Suprapubic skin (tissue), 4 donors: ENCODE data around the gene ARHGAP10. TPM values are rescaled to one million over a fixed set of nuclear protein-coding genes. Genes with fewer than 3 reads are reported as not detected.

Source experiments
- DNase-seq, 2 donors: peaks; one replicate each; pipeline ENCODE4 v3.0.0-alpha.2; 2019; ENCODE audit warnings: low spot score in 2 of 2
- H3K27ac ChIP-seq: fragments of 200-600 bp; sonication (generic); one replicate; pipeline ENCODE4 v1.5.1; 2019
- H3K27me3 ChIP-seq: fragments of 200-600 bp; sonication (generic); one replicate; pipeline ENCODE4 v1.5.1; 2019
- H3K36me3 ChIP-seq: fragments of 200-600 bp; sonication (generic); one replicate; pipeline ENCODE4 v1.5.1; 2019
- H3K4me1 ChIP-seq: fragments of 200-600 bp; sonication (generic); one replicate; pipeline ENCODE4 v1.5.1; 2019
- H3K4me3 ChIP-seq: fragments of 200-600 bp; sonication (generic); one replicate; pipeline ENCODE4 v1.5.1; 2019; ENCODE audit warnings: mild to moderate bottlenecking
- H3K9me3 ChIP-seq: fragments of 200-600 bp; sonication (generic); one replicate; pipeline ENCODE4 v1.5.1; 2019
- EP300 ChIP-seq: sonication (generic); formaldehyde crosslinking; IDR thresholded peaks from one replicate; pipeline ENCODE4 v1.6.1; 2017; ENCODE audit warnings: antibody characterized with exemption
- POLR2A ChIP-seq, 2 donors: fragments of 450-650 bp; IDR thresholded peaks; one replicate each; pipeline ENCODE4 v1.6.1; 2017; ENCODE audit warnings: antibody characterized with exemption in 2 of 2, mild to moderate bottlenecking in 2 of 2, moderate library complexity in 2 of 2
- POLR2AphosphoS5 ChIP-seq, 3 donors: sonication (generic); formaldehyde crosslinking; IDR thresholded peaks; one replicate each; pipeline ENCODE4 v1.6.1; 2017; ENCODE audit warnings: antibody characterized with exemption in 3 of 3
- WGBS: methylation state at CpG from one replicate; pipeline ENCODE4 v1.1.5; 2018; 5-methylcytosine and 5-hydroxymethylcytosine counted together
- total RNA-seq, 4 donors: library from RNA; depleted of rRNA; stranded (reverse); fragments of >200 nt; gene quantifications; one replicate each; pipeline ENCODE4 v1.1.0, GENCODE V29; 2016
- TF ChIP-seq, protein P1 (sequence below), 2 donors: fragments of 200-600 bp in 1 of 2; fragments of 450-650 bp in 1 of 2; sonication (generic) in 1 of 2; IDR thresholded peaks; one replicate each; pipeline ENCODE4 v1.5.1; 2016 to 2019; ENCODE audit warnings: antibody characterized with exemption in 2 of 2, mild to moderate bottlenecking in 1 of 2, moderate library complexity in 1 of 2

ARHGAP10 gene
- total RNA-seq, 4 donors from 2014 or later, result 32.5 to 59.0 (median 36.8) TPM

DNA sequence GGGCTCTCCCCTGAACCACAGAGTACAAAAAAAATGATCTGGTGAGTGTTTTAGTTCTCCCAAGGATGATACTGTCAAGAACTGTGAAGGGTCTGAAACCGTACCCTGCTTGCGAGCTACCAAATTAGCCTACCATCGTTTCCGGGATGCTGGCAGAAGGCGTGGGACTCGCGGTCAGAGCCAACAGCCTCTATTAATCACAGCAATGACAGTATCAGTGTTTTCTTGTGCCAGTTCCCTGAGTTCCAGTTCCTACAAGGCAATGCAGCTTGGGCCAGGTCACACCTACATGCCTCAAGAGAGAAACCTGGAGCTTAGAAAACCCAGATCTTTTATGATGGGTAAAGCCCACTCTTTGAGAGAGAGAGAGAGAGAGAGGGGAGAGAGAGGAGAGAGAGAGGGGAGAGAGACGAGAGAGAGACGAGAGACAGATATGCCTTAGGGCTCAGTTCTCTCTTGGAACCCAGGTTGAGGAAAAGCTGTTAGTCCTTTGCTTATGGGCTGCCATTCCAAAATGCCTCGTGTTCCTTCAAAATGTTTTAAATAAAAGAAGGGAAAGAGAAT lies 327.8 kb downstream of the ARHGAP10 start:
- WGBS, result 54% methylated on average over 10 of the region's 10 CpGs
- H3K27ac ChIP-seq, result no peak overlapping the region

DNA sequence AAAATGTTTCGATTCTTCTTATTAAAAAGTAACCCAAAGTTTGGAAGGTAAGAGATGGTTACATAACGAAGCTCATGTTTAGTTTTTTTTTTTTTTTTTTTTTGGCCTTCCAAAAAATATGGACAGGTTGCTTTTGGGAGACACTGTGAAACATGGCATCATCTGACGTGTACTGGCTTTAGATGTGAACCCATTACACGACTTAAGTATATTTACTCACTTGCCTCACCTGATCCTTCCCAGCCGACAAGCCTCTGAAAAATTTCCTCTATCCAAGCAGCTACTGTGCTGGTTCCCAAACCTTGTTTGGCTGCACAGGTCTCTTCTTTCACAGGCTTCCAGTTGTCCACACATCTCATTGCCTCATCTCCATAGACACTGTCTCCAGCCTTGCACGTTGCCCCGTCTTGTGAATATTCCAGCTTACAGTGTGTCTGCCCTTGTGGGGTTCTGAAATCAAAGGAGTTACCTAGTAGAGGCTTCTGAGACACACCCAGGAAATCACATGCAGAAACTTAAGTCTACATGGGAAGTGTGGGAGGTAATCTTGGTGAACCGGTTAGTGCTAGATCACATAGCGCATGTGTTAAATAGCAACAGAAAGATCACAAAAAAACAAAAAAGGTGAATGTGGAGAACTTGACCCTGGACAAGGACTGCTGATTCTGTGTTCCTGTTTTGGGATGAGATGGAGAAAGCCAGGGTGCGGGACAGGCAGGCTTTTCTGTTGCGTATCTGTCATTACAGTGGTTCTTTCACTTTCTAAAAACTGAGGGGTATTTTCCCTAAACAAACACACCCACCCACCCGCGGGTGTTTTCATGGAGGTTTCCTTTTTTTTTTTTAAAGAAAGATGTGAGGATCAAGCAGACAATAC lies 328.6 kb downstream of the ARHGAP10 start:
- H3K27me3 ChIP-seq, result no peaks in the 10 kb centered on the region
- H3K4me3 ChIP-seq, result no peak overlapping the region
- peaks cover 35% of the 10 kb centered on the region for H3K4me1 ChIP-seq
- no peak for DNase-seq
- 61% methylated on average over 13 of the region's 13 CpGs for WGBS
- H3K9me3 ChIP-seq, result no peaks in the 10 kb centered on the region
- TF ChIP-seq, protein P1, sequence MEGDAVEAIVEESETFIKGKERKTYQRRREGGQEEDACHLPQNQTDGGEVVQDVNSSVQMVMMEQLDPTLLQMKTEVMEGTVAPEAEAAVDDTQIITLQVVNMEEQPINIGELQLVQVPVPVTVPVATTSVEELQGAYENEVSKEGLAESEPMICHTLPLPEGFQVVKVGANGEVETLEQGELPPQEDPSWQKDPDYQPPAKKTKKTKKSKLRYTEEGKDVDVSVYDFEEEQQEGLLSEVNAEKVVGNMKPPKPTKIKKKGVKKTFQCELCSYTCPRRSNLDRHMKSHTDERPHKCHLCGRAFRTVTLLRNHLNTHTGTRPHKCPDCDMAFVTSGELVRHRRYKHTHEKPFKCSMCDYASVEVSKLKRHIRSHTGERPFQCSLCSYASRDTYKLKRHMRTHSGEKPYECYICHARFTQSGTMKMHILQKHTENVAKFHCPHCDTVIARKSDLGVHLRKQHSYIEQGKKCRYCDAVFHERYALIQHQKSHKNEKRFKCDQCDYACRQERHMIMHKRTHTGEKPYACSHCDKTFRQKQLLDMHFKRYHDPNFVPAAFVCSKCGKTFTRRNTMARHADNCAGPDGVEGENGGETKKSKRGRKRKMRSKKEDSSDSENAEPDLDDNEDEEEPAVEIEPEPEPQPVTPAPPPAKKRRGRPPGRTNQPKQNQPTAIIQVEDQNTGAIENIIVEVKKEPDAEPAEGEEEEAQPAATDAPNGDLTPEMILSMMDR (IDR thresholded peaks at IDR 0.05), result no peak
- TF ChIP-seq EP300 (no peak), POLR2AphosphoS5 (IDR thresholded peaks at IDR 0.05) (no peak), POLR2A (IDR thresholded peaks at IDR 0.05) (no peak)
- peaks cover 28% of the 10 kb centered on the region for H3K36me3 ChIP-seq
- no peak overlapping the region for H3K27ac ChIP-seq

More for the DNA sequence above, 327.8 kb downstream of the ARHGAP10 start:
- H3K4me3 ChIP-seq, result no peak overlapping the region
- H3K27me3 ChIP-seq, result no peaks in the 10 kb centered on the region
- H3K36me3 ChIP-seq, result peaks cover 20% of the 10 kb centered on the region
- H3K4me1 ChIP-seq, result peaks cover 35% of the 10 kb centered on the region
- no peak for TF ChIP-seq POLR2AphosphoS5 (IDR thresholded peaks at IDR 0.05)
- TF ChIP-seq, protein P1 (IDR thresholded peaks at IDR 0.05), result no peak
- TF ChIP-seq EP300, result no peak
- no peak for TF ChIP-seq POLR2A (IDR thresholded peaks at IDR 0.05)
- no peaks in the 10 kb centered on the region for H3K9me3 ChIP-seq
- DNase-seq, result no peak

DNA sequence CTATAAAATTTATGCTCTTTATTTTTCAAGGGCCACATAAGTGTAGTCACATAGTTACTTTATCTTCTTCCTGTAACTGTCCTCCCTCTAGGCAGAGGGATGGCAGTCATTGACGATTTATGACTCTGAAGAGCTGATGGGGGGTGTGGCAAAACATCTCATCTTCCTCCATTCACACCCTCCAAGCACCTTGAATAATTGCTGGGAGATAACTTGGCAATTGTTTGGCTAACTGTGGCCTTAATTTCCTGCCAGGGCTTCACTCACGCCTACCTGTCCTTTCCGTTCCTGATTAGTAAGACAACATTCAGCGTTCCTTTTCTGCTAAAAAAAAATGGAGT lies 329.2 kb downstream of the ARHGAP10 start:
- WGBS, result 45% methylated on average over 4 of the region's 4 CpGs

DNA sequence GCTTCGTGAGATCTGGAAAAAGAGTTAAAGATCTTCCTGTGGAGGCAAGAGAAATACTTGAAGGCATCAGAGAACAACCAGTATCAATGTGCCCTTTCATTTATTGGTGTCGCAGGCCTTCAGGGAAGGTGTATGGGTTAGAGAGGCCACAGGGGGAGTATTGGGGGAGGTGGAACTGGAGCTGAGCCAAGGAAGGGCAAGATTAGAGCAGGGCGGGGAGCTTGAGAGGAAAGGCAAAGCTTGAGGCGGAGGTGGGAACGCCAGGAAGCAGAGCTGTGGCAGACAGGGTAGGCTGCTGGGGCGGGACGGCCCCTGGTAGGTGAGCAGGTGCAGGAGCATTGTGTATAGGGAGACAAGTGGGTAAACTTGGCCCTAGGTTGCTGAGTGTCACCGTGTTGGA lies 329.9 kb downstream of the ARHGAP10 start:
- Histone ChIP-seq H3K27me3 (no peaks in the 10 kb centered on the region), H3K36me3 (peaks cover 37% of the 10 kb centered on the region), H3K4me1 (peaks cover 30% of the 10 kb centered on the region), H3K9me3 (no peaks in the 10 kb centered on the region), H3K27ac (no peak overlapping the region), H3K4me3 (no peak overlapping the region)
- no peak for DNase-seq
- WGBS, result 58% methylated on average over 8 of the region's 8 CpGs
- TF ChIP-seq EP300 (no peak), POLR2A (IDR thresholded peaks at IDR 0.05) (no peak), POLR2AphosphoS5 (IDR thresholded peaks at IDR 0.05) (no peak)
- TF ChIP-seq, protein P1 (IDR thresholded peaks at IDR 0.05), result no peak

More for the DNA sequence above, 329.2 kb downstream of the ARHGAP10 start:
- H3K36me3 ChIP-seq, result peaks cover 30% of the 10 kb centered on the region
- TF ChIP-seq, protein P1 (IDR thresholded peaks at IDR 0.05), result no peak
- TF ChIP-seq POLR2A (IDR thresholded peaks at IDR 0.05) (no peak), POLR2AphosphoS5 (IDR thresholded peaks at IDR 0.05) (no peak), EP300 (no peak)
- H3K27me3 ChIP-seq, result no peaks in the 10 kb centered on the region
- peaks cover 35% of the 10 kb centered on the region for H3K4me1 ChIP-seq
- DNase-seq, result no peak
- no peak overlapping the region for H3K27ac ChIP-seq
- no peaks in the 10 kb centered on the region for H3K9me3 ChIP-seq
- no peak overlapping the region for H3K4me3 ChIP-seq

DNA sequence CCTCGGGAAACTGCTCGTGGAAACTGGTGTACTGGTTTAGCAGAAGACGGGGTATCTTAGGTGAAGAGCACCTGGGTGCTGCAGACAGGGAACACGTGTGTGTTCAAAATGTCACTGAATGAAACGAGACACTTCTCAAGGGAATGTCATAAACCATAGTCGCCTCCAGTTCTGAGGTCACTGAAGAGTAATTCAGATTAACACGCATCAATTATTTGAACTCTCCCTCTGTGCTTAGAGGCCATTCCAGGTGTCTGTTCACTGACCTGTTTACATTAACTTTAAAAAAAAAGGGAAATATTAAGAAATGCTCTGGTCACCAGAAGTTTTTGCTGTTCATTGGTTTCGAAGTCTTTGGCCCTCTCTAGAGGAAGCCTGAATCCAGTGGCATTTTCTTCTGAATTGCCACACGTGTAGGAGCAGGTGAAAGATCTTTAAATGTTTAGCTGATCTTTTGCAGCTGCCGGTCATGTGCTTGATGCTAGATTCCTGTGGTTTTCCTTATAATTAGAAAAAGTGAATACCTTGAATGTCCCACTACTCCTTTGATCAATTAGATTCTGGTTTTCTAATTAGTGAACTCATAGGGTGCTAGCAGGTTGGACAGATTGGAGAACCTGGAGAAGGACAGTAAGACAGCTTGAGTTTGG lies 330.5 kb downstream of the ARHGAP10 start:
- peaks cover 40% of the 10 kb centered on the region for H3K36me3 ChIP-seq
- no peaks in the 10 kb centered on the region for H3K9me3 ChIP-seq
- H3K27me3 ChIP-seq, result no peaks in the 10 kb centered on the region
- TF ChIP-seq EP300, result no peak
- TF ChIP-seq POLR2A (IDR thresholded peaks at IDR 0.05), result no peak
- TF ChIP-seq, protein P1 (IDR thresholded peaks at IDR 0.05), result no peak
- no peak for TF ChIP-seq POLR2AphosphoS5 (IDR thresholded peaks at IDR 0.05)
- 88% methylated on average over 10 of the region's 10 CpGs for WGBS
- no peak overlapping the region for H3K27ac ChIP-seq
- H3K4me1 ChIP-seq, result peaks cover 26% of the 10 kb centered on the region
- H3K4me3 ChIP-seq, result no peak overlapping the region
- no peak for DNase-seq
